Lower lobe of right lung (tissue), 2 donors: ENCODE results near the gene MAGEA8. TPM values are rescaled to one million over a fixed set of nuclear protein-coding genes. Genes with fewer than 3 reads are reported as not detected.

Experiments
- ATAC-seq, 2 donors: fragments of 200-7000 bp; cut with Tn5 transposase; one replicate each; pipeline ENCODE4 v1.9.1; 2020 to 2022; ENCODE audit warnings: mild to moderate bottlenecking in 2 of 2, moderate library complexity in 2 of 2
- DNase-seq: peaks from one replicate; pipeline ENCODE4 v3.0.0-alpha.2; 2020
- H3K27ac ChIP-seq: fragments of 200-600 bp; one replicate; pipeline ENCODE4 v1.8.0; 2022
- H3K27me3 ChIP-seq: fragments of 200-600 bp; one replicate; pipeline ENCODE4 v1.8.0; 2022; ENCODE audit warnings: low read depth
- H3K36me3 ChIP-seq: fragments of 200-600 bp; one replicate; pipeline ENCODE4 v1.8.0; 2022; ENCODE audit warnings: mild to moderate bottlenecking
- H3K4me1 ChIP-seq: fragments of 200-600 bp; one replicate; pipeline ENCODE4 v1.8.0; 2022
- H3K4me3 ChIP-seq: fragments of 200-600 bp; one replicate; pipeline ENCODE4 v1.8.0; 2022; ENCODE audit warnings: mild to moderate bottlenecking
- H3K9me3 ChIP-seq: fragments of 200-600 bp; one replicate; pipeline ENCODE4 v1.8.0; 2022
- intact Hi-C: fragments of 100-400 bp; cut with DNase I; formaldehyde crosslinking; loops from one replicate; pipeline ENCODE4 v1.11.0; 2022
- total RNA-seq: library from RNA; stranded (reverse); fragmentation: NEBNext Ultra II Directional; extraction: Animal tissue kit (Norgen Biotek cat#: 25700); gene quantifications from one replicate; pipeline ENCODE4 v1.2.1, GENCODE V29; 2021
- TF ChIP-seq, protein P1 (sequence below): fragments of 200-600 bp; IDR thresholded peaks from one replicate; pipeline ENCODE4 v1.8.0; 2022; ENCODE audit warnings: antibody characterized with exemption, mild to moderate bottlenecking
- donor health status: DM: no; HTN: yes; CAD: no; lungs with severe emphysema.

Gene MAGEA8
- total RNA-seq, 1 donor from 2014 or later, result not detected

DNA sequence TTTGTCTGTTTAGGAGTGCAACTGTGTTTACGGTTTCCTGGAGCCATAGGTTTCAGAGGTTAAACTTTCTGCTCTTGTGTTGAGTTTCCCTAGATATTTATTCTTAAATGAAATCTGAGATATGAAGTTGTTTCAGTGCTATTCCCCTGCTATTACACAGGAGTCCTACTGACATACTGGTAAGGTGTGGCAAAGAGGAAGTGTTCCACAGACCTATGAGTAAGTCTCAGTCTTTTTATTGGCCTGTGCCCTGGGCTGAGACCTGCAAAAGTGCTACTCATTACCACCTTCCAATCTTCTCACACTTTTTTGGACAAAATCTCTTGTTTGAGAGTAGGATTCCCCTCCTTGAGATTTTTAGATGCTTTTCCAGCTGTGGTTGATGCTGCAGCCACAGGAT is 35.6 kb upstream of the MAGEA8 start:
- no peak overlapping the region for H3K27ac ChIP-seq
- no peak for ATAC-seq
- no peaks in the 10 kb centered on the region for H3K36me3 ChIP-seq
- no peaks in the 10 kb centered on the region for H3K4me1 ChIP-seq
- no peaks in the 10 kb centered on the region for H3K9me3 ChIP-seq
- TF ChIP-seq, protein P1, sequence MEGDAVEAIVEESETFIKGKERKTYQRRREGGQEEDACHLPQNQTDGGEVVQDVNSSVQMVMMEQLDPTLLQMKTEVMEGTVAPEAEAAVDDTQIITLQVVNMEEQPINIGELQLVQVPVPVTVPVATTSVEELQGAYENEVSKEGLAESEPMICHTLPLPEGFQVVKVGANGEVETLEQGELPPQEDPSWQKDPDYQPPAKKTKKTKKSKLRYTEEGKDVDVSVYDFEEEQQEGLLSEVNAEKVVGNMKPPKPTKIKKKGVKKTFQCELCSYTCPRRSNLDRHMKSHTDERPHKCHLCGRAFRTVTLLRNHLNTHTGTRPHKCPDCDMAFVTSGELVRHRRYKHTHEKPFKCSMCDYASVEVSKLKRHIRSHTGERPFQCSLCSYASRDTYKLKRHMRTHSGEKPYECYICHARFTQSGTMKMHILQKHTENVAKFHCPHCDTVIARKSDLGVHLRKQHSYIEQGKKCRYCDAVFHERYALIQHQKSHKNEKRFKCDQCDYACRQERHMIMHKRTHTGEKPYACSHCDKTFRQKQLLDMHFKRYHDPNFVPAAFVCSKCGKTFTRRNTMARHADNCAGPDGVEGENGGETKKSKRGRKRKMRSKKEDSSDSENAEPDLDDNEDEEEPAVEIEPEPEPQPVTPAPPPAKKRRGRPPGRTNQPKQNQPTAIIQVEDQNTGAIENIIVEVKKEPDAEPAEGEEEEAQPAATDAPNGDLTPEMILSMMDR, result no peak
- intact Hi-C loops, result no loop called here
- H3K27me3 ChIP-seq, result no peaks in the 10 kb centered on the region
- H3K4me3 ChIP-seq, result no peak overlapping the region
- no peak for DNase-seq

DNA sequence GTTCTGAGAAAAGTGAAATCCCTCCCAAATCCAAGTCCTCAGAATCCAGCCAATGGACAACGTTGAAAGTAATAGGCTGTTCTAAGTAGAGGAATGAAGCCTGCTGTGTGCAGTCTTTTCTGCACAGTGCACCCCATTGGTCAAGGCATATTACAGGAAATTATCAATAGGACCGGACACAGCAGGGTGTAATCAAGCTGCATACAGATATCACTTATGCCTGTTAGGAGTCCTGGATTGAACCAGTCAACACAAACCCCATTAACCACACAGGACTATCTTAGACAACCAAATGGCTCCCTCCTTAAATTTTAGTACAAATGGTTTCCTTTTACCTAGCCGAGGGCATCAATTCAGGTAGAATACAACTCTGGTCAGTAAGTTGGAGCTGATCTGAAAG is 34.2 kb upstream of the MAGEA8 start:
- ATAC-seq (no peak), DNase-seq (no peak)
- TF ChIP-seq, protein P1, result no peak
- Histone ChIP-seq H3K4me1 (no peaks in the 10 kb centered on the region), H3K27me3 (no peaks in the 10 kb centered on the region), H3K4me3 (no peak overlapping the region), H3K36me3 (no peaks in the 10 kb centered on the region), H3K9me3 (no peaks in the 10 kb centered on the region), H3K27ac (no peak overlapping the region)
- intact Hi-C loops, result no loop called here

DNA sequence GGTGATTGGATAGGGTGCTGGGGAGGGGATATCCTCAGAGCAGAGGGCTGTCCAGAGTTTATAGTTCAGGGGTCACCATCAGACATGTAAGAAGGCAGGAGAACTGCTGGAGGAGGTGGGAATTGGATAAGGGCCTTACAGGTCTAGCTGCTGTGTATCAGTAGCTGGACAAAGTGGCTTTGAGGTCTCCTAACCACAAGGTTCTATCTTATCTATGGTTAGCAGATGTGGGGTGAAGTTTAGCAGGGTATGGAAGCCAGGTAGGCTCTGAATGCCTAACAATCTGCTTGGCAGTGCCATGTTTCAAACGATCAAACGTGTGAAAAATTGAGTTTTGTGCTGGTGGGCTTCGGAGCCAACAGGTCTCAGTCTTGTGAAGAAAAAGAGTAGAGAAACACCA is 32.1 kb upstream of the MAGEA8 start:
- H3K4me1 ChIP-seq, result no peaks in the 10 kb centered on the region
- H3K27ac ChIP-seq, result no peak overlapping the region
- H3K27me3 ChIP-seq, result no peaks in the 10 kb centered on the region
- no peak overlapping the region for H3K4me3 ChIP-seq
- DNase-seq (no peak), ATAC-seq (no peak)
- intact Hi-C loops, result no loop called here
- H3K36me3 ChIP-seq, result no peaks in the 10 kb centered on the region
- TF ChIP-seq, protein P1, result no peak
- H3K9me3 ChIP-seq, result no peaks in the 10 kb centered on the region

DNA sequence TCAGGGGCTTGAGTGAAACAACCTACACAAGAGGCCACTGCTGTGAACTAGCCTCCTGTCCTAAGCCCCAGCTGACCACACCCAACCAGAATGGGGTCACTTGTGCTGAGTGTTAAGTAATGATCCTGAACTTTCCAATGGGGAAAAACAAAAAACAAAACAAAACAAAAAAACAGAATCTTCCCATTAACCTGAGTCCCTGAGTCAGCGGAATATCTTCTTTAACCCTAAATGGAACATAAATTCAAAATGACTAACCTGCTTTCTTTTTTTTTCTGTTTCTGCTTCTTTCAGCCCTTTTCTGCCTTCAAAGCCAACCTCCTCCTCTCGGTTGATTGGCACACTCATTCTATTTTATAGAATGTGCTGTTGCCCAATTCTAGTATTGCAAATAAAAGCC is 31.2 kb upstream of the MAGEA8 start:
- Histone ChIP-seq H3K9me3 (no peaks in the 10 kb centered on the region), H3K27ac (no peak overlapping the region), H3K27me3 (no peaks in the 10 kb centered on the region), H3K4me1 (no peaks in the 10 kb centered on the region), H3K36me3 (no peaks in the 10 kb centered on the region), H3K4me3 (no peak overlapping the region)
- intact Hi-C loops, result no loop called here
- ATAC-seq (no peak), DNase-seq (no peak)
- TF ChIP-seq, protein P1, result no peak

DNA sequence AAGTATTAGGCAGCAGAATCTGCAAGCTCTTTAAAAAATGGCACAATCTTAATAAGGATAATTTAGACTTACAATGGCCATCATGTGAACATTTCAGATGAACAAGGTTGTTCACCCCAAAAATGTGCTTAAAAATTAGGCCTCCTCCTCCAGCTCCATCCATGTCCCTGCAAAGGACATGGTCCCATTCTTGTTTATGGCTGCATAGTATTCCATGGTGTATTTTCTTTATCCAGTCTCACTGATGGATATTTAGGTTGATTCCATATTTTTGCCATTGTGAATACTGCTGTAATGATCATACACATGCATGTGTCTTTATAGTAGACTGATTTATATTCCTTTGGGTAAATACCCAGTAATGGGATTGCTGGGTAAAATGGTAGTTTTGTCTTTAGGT is 29.1 kb upstream of the MAGEA8 start:
- TF ChIP-seq, protein P1, result no peak
- no peak overlapping the region for H3K4me3 ChIP-seq
- no peaks in the 10 kb centered on the region for H3K4me1 ChIP-seq
- no peak for DNase-seq
- intact Hi-C loops, result no loop called here
- no peak overlapping the region for H3K27ac ChIP-seq
- no peaks in the 10 kb centered on the region for H3K36me3 ChIP-seq
- no peaks in the 10 kb centered on the region for H3K9me3 ChIP-seq
- no peak for ATAC-seq
- no peaks in the 10 kb centered on the region for H3K27me3 ChIP-seq

DNA sequence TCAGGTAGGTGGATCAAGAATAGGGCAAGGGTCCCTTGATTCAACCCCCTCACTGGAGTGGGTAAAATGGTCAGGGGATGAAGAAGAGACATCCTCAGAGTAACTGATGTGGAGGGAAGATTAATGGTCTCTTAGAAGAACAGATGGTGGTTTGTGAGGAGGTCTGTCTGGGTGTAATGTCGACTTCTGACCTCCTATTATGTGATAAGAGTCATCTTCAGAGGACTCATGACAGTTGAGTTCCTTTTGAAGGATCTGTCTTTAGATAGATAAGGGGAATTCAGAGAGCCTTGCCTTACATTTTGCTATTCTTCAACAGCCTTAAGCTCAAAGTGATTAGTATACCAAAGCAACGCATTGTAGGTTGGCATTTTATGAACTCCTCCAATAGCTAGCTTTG is 27.1 kb upstream of the MAGEA8 start:
- no peaks in the 10 kb centered on the region for H3K27me3 ChIP-seq

More for the DNA sequence above, 27.1 kb upstream of the MAGEA8 start:
- no peak for DNase-seq
- no peaks in the 10 kb centered on the region for H3K9me3 ChIP-seq
- H3K4me1 ChIP-seq, result no peaks in the 10 kb centered on the region
- ATAC-seq, result no peak
- no peaks in the 10 kb centered on the region for H3K36me3 ChIP-seq
- H3K4me3 ChIP-seq, result no peak overlapping the region
- TF ChIP-seq, protein P1, result no peak
- intact Hi-C loops, result no loop called here
- no peak overlapping the region for H3K27ac ChIP-seq
